B cell (primary cell): ENCODE measurements around the gene RAX2. TPM values are rescaled to one million over a fixed set of nuclear protein-coding genes. Genes with fewer than 3 reads are reported as not detected.
A peak's percentile ranks its signal among the peaks of the same experiment; 100 is the strongest.

Experiments
- ATAC-seq: fragments of 200-7000 bp; cut with Tn5 transposase; one replicate; pipeline ENCODE4 v1.10.0; 2021; ENCODE audit warnings: low read depth, mild to moderate bottlenecking, moderate number of reproducible peaks, moderate library complexity
- CTCF ChIA-PET: fragments of 350-600 bp; sonication (Branson Sonifier 250); formaldehyde crosslinking; loops from one replicate; lab custom pipeline; 2021; ENCODE audit warnings: antibody characterized with exemption, inconsistent platforms; lab: Charles Lee
- POLR2A ChIA-PET: fragments of 350-600 bp; sonication (Branson Sonifier 250); formaldehyde crosslinking; loops from one replicate; lab custom pipeline; 2021; ENCODE audit warnings: antibody characterized with exemption; lab: Charles Lee
- DNase-seq: peaks from one replicate; pipeline ENCODE4 v3.0.0; 2013
- H2AFZ ChIP-seq: 2 replicates; pipeline ENCODE4 v1.6.1; 2012; ENCODE audit warnings: mild to moderate bottlenecking, low read depth, low read length; ENCODE audit not compliant: insufficient read depth, poor library complexity, severe bottlenecking
- H3K27ac ChIP-seq, 2 donors: 1 replicate in 1 of 2; 2 replicates in 1 of 2; pipeline ENCODE4 v1.5.1; 2012 to 2013; ENCODE audit warnings: low read length in 2 of 2, mild to moderate bottlenecking in 2 of 2, moderate library complexity in 1 of 2
- H3K27me3 ChIP-seq, 4 experiments: fragments of 200-600 bp in 1 of 4; sonication (generic) in 1 of 4; replicated peaks in 1 of 4; 1 replicate in 2 of 4; 2 replicates in 2 of 4; pipeline versions ENCODE4 v1.6.1 to v1.7.0; 2013 to 2016; ENCODE audit warnings: low read length in 3 of 4, mild to moderate bottlenecking in 2 of 4, mixed read lengths in 1 of 4, moderate library complexity in 1 of 4; ENCODE audit not compliant: insufficient read depth in 4 of 4, control insufficient read depth in 3 of 4; ENCODE audit errors: control extremely low read depth in 1 of 4
- H3K36me3 ChIP-seq, 2 experiments: replicated peaks in 1 of 2; 1 replicate in 1 of 2; 2 replicates in 1 of 2; pipeline versions ENCODE4 v1.6.1 to v1.7.1; 2013; ENCODE audit warnings: low read length in 1 of 2; ENCODE audit not compliant: insufficient read depth in 2 of 2, control insufficient read depth in 1 of 2; ENCODE audit errors: control extremely low read depth in 1 of 2, extremely low read depth in 1 of 2
- H3K4me1 ChIP-seq, 2 donors: fragments of 200-600 bp in 1 of 2; sonication (generic) in 1 of 2; 1 replicate in 1 of 2; 2 replicates in 1 of 2; pipeline versions ENCODE4 v1.5.1 to v1.6.1; 2013 to 2017; ENCODE audit warnings: low read length in 2 of 2; ENCODE audit not compliant: control insufficient read depth in 2 of 2, insufficient read depth in 2 of 2
- H3K4me2 ChIP-seq: replicated peaks from 2 replicates; pipeline ENCODE3; 2012; ENCODE audit warnings: mild to moderate bottlenecking, low read depth, low read length; ENCODE audit not compliant: poor library complexity, severe bottlenecking
- H3K4me3 ChIP-seq, 5 experiments: fragments of 200-600 bp in 1 of 5; sonication (generic) in 1 of 5; 1 replicate in 3 of 5; 2 replicates in 2 of 5; pipeline versions ENCODE4 v1.5.1 to v1.7.0; 2011 to 2016; ENCODE audit warnings: low read length in 4 of 5, mild to moderate bottlenecking in 4 of 5, low read depth in 2 of 5, control low read depth in 1 of 5, moderate library complexity in 1 of 5; ENCODE audit not compliant: insufficient read depth in 1 of 5; ENCODE audit errors: control extremely low read depth in 1 of 5, extremely low read depth in 1 of 5
- H3K79me2 ChIP-seq: fragments of 200-600 bp; sonication (generic); one replicate; pipeline ENCODE4 v1.6.0; 2016; ENCODE audit warnings: low read length; ENCODE audit not compliant: control insufficient read depth, insufficient read depth
- H3K9ac ChIP-seq: fragments of 200-600 bp; sonication (generic); 2 replicates; pipeline ENCODE4 v1.6.1; 2017; ENCODE audit warnings: mild to moderate bottlenecking, low read length, moderate library complexity
- H3K9me3 ChIP-seq, 3 donors: one replicate each; pipeline versions ENCODE4 v1.6.1 to v1.7.1; 2013; ENCODE audit warnings: low read length in 2 of 3; ENCODE audit not compliant: control insufficient read depth in 2 of 3, insufficient read depth in 1 of 3; ENCODE audit errors: control extremely low read depth in 1 of 3
- H4K20me1 ChIP-seq: 2 replicates; pipeline ENCODE4 v1.6.0; 2012; ENCODE audit warnings: mild to moderate bottlenecking, low read length; ENCODE audit not compliant: insufficient read depth, control insufficient read depth, poor library complexity, severe bottlenecking
- H3K27ac Mint-ChIP-seq: one replicate; pipeline ENCODE4 v1.8.0; 2021; ENCODE audit warnings: mixed read lengths
- H3K27me3 Mint-ChIP-seq: one replicate; pipeline ENCODE4 v1.8.0; 2021; ENCODE audit warnings: mixed read lengths
- H3K4me1 Mint-ChIP-seq: one replicate; pipeline ENCODE4 v1.8.0; 2021; ENCODE audit warnings: mixed read lengths
- H3K4me3 Mint-ChIP-seq: one replicate; pipeline ENCODE4 v1.8.0; 2021; ENCODE audit warnings: mixed read lengths
- H3K9me3 Mint-ChIP-seq: one replicate; pipeline ENCODE4 v1.8.0; 2022; ENCODE audit warnings: mixed read lengths; ENCODE audit not compliant: insufficient read depth
- EZH2 ChIP-seq: IDR thresholded peaks from 2 replicates; pipeline ENCODE4 v1.6.1; 2012; ENCODE audit warnings: borderline replicate concordance, low read depth, mild to moderate bottlenecking, moderate library complexity, low read length; ENCODE audit not compliant: insufficient read depth, poor library complexity, severe bottlenecking
- WGBS: methylation state at CpG from one replicate; pipeline ENCODE4 v1.1.5; 2013; ENCODE audit warnings: missing lambda C conversion rate; ENCODE audit not compliant: insufficient coverage; 5-methylcytosine and 5-hydroxymethylcytosine counted together
- intact Hi-C: fragments of 100-400 bp; cut with micrococcal nuclease; formaldehyde crosslinking; loops from one replicate; pipeline ENCODE4 v1.10.0; 2022
- polyA plus RNA-seq: library from polyadenylated mRNA; depleted of rRNA; stranded (reverse); fragments of >200 nt; gene quantifications from 2 replicates; pipeline ENCODE4 v1.2.3, GENCODE V29; 2012
- total RNA-seq, 2 donors: library from RNA; stranded (reverse); fragments of 120-200 nt in 1 of 2; gene quantifications; 1 replicate in 1 of 2; 2 replicates in 1 of 2; pipeline versions ENCODE4 v1.2.3 to v1.2.4, GENCODE V29; 2013 to 2022
- TF ChIP-seq, protein P1 (sequence below): fragments of 200-600 bp; IDR thresholded peaks from one replicate; pipeline ENCODE4 v1.8.0; 2022; ENCODE audit warnings: antibody characterized with exemption, mild to moderate bottlenecking

The RAX2 gene
- total and polyA plus RNA-seq, 2 donors (not counting 1 experiment from before 2014, with no cell fraction given) = not detected

DNA sequence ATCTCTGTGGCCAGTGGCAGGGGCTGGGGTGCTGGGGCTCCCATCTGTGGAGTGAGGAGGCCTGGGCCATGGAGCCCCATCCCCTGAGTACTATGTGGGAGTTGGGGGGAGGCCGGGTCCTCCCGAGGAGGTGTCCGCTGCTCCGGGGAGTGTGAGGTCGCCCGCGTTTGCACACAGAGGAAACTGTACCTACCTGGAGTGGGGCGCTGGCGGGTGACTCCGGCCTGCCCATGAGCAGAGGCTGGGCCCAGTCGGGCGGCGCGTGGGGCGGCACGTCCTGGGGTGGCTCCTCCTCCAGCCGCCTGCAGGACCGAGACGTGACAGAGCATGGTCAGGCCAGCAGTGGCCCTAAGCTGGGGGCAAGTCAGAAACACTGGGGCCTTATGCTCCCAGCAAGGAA lies 48.0 kb upstream of the RAX2 start:
- Histone ChIP-seq H3K27me3 (peaks cover 0 to 4% (median 0%) of the 10 kb centered on the region in 4 experiments), H2AFZ (no peak overlapping the region), H3K79me2 (no peaks in the 10 kb centered on the region), H3K9ac (no peak overlapping the region), H3K4me2 (no peak overlapping the region), H3K4me3 (no peak overlapping the region), H3K9me3 (no peaks in the 10 kb centered on the region), H3K27ac (no peak overlapping the region), H3K4me1 (peaks cover 6 to 16% of the 10 kb centered on the region in 2 donors), H4K20me1 (no peaks in the 10 kb centered on the region), H3K36me3 (no peaks in the 10 kb centered on the region)
- CTCF ChIA-PET = interaction anchor here (3.3 kb wide), 1 partner anchor 57 kb away, joined by 15 read pairs; the partner anchor contains the start of gene MRPL54
- TF ChIP-seq EZH2 = no peak
- TF ChIP-seq, protein P1, sequence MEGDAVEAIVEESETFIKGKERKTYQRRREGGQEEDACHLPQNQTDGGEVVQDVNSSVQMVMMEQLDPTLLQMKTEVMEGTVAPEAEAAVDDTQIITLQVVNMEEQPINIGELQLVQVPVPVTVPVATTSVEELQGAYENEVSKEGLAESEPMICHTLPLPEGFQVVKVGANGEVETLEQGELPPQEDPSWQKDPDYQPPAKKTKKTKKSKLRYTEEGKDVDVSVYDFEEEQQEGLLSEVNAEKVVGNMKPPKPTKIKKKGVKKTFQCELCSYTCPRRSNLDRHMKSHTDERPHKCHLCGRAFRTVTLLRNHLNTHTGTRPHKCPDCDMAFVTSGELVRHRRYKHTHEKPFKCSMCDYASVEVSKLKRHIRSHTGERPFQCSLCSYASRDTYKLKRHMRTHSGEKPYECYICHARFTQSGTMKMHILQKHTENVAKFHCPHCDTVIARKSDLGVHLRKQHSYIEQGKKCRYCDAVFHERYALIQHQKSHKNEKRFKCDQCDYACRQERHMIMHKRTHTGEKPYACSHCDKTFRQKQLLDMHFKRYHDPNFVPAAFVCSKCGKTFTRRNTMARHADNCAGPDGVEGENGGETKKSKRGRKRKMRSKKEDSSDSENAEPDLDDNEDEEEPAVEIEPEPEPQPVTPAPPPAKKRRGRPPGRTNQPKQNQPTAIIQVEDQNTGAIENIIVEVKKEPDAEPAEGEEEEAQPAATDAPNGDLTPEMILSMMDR = no peak
- peaks cover 13% of the 10 kb centered on the region for H3K4me1 Mint-ChIP-seq
- H3K9me3 Mint-ChIP-seq = no peaks in the 10 kb centered on the region
- H3K27me3 Mint-ChIP-seq = no peaks in the 10 kb centered on the region
- no peak for DNase-seq
- intact Hi-C loops = loop anchor here (5.0 kb wide), 1 partner anchor 153 kb away; no protein-coding TSS in a partner anchor
- H3K4me3 Mint-ChIP-seq = no peak overlapping the region
- H3K27ac Mint-ChIP-seq = no peak overlapping the region
- POLR2A ChIA-PET = no interaction called here
- no peak for ATAC-seq
- 92% methylated on average over 19 of the region's 19 CpGs for WGBS

DNA sequence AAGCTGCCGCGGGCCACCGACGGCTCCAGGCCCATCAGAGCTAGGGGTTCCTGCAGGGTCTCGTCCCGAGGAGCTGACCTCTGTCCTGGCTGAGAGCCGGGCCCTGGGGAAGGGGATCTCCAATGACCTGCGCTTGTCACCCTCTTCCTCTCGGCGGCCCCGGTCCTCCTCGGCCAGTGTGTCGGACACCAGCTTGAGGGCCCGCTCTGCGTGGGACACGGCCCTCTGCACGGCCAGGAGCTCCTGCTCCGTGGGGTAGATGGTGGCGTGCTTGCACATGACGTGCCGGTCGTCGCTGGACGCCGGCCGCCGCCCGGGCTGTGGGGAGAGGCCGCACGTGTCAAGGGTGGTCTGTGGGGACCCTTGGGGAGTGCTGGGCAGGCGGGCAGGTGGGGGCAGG lies 46.9 kb upstream of the RAX2 start:
- Histone ChIP-seq H4K20me1 (no peaks in the 10 kb centered on the region), H3K4me2 (peak overlapping the region; percentile 37), H3K4me3 (no peak overlapping the region), H3K9me3 (peaks cover 0 to 5% (median 0%) of the 10 kb centered on the region in 3 donors), H2AFZ (peak overlapping the region; percentile 49), H3K36me3 (no peaks in the 10 kb centered on the region), H3K27ac (no peak overlapping the region), H3K27me3 (peaks cover 0 to 4% (median 0%) of the 10 kb centered on the region in 4 experiments), H3K9ac (no peak overlapping the region), H3K79me2 (no peaks in the 10 kb centered on the region), H3K4me1 (peaks cover 6 to 23% of the 10 kb centered on the region in 2 donors)
- ATAC-seq (no peak), DNase-seq (no peak)
- no peak overlapping the region for H3K4me3 Mint-ChIP-seq
- no peaks in the 10 kb centered on the region for H3K27me3 Mint-ChIP-seq
- intact Hi-C loops = no loop called here
- H3K4me1 Mint-ChIP-seq = peaks cover 23% of the 10 kb centered on the region
- ChIA-PET CTCF (interaction anchor here (0.5 to 1.4 kb wide), 3 partner anchors 28 to 112 kb away, joined by 3 read pairs; no protein-coding TSS in a partner anchor), POLR2A (no interaction called here)
- no peak overlapping the region for H3K27ac Mint-ChIP-seq
- H3K9me3 Mint-ChIP-seq = no peaks in the 10 kb centered on the region
- TF ChIP-seq, protein P1 = no peak
- no peak for TF ChIP-seq EZH2
- WGBS = 77% methylated on average over 28 of the region's 31 CpGs
